Subcutaneous abdominal adipose tissue (tissue), 5 donors: ENCODE measurements around the gene IL31.

Source experiments
- H3K27ac ChIP-seq: one replicate; pipeline ENCODE4 v1.7.0; 2013; ENCODE audit warnings: low read depth, mild to moderate bottlenecking, inconsistent platforms, low read length, moderate library complexity
- H3K27me3 ChIP-seq, 5 donors: one replicate each; pipeline ENCODE4 v1.7.0; 2013; ENCODE audit warnings: low read length in 5 of 5, inconsistent platforms in 1 of 5; ENCODE audit not compliant: control insufficient read depth in 5 of 5, insufficient read depth in 4 of 5
- H3K36me3 ChIP-seq, 5 donors: one replicate each; pipeline ENCODE4 v1.7.0; 2013; ENCODE audit warnings: low read length in 5 of 5; ENCODE audit not compliant: control insufficient read depth in 5 of 5, insufficient read depth in 5 of 5
- H3K4me1 ChIP-seq, 5 donors: one replicate each; pipeline ENCODE4 v1.7.0; 2013; ENCODE audit warnings: low read length in 5 of 5, mild to moderate bottlenecking in 3 of 5, moderate library complexity in 1 of 5; ENCODE audit not compliant: control insufficient read depth in 5 of 5, insufficient read depth in 5 of 5
- H3K4me3 ChIP-seq, 5 donors: one replicate each; pipeline ENCODE4 v1.7.0; 2013; ENCODE audit warnings: low read length in 5 of 5, low read depth in 1 of 5
- H3K9ac ChIP-seq, 5 donors: one replicate each; pipeline ENCODE4 v1.7.0; 2013; ENCODE audit warnings: low read length in 5 of 5, mild to moderate bottlenecking in 4 of 5, moderate library complexity in 3 of 5
- H3K9me3 ChIP-seq, 5 donors: one replicate each; pipeline ENCODE4 v1.7.0; 2013; ENCODE audit warnings: low read length in 5 of 5; ENCODE audit not compliant: control insufficient read depth in 5 of 5
- donor health status: healthy.
- donor health status: healthy.
- donor health status: healthy.
- donor health status: healthy.
- donor health status: healthy.

The IL31 gene

GRCh38 chr12:122195405-122195804, 21.4 kb upstream of the IL31 start:
- H3K9ac ChIP-seq, result no peak overlapping the region
- H3K4me3 ChIP-seq, result no peak overlapping the region
- peaks cover 0 to 5% (median 0%) of the 10 kb centered on the region in 5 donors for H3K9me3 ChIP-seq
- peaks cover under 1 to 19% (median 10%) of the 10 kb centered on the region in 5 donors for H3K27me3 ChIP-seq
- no peaks in the 10 kb centered on the region for H3K4me1 ChIP-seq
- no peaks in the 10 kb centered on the region for H3K36me3 ChIP-seq
- H3K27ac ChIP-seq, result no peak overlapping the region

GRCh38 chr12:122194804-122195203, 20.8 kb upstream of the IL31 start:
- no peaks in the 10 kb centered on the region for H3K36me3 ChIP-seq
- peaks cover 4 to 19% (median 8%) of the 10 kb centered on the region in 5 donors for H3K27me3 ChIP-seq
- H3K9ac ChIP-seq, result no peak overlapping the region
- H3K4me3 ChIP-seq, result no peak overlapping the region
- no peaks in the 10 kb centered on the region for H3K4me1 ChIP-seq
- H3K9me3 ChIP-seq, result peaks cover 0 to 5% (median 0%) of the 10 kb centered on the region in 5 donors
- H3K27ac ChIP-seq, result no peak overlapping the region

- no peaks in the 10 kb centered on the region for H3K36me3 ChIP-seq
- peaks cover 4 to 18% (median 5%) of the 10 kb centered on the region in 5 donors for H3K27me3 ChIP-seq
- H3K27ac ChIP-seq, result no peak overlapping the region
- H3K4me1 ChIP-seq, result no peaks in the 10 kb centered on the region
- no peak overlapping the region for H3K9ac ChIP-seq
- H3K9me3 ChIP-seq, result peaks cover 0 to 5% (median 0%) of the 10 kb centered on the region in 5 donors
- H3K4me3 ChIP-seq, result no peak overlapping the region
These were observed 18.4 kb upstream of the IL31 start for GRCh38 chr12:122192441-122192840.

GRCh38 chr12:122190842-122191668, 17.0 kb upstream of the IL31 start:
- no peak overlapping the region for H3K4me3 ChIP-seq
- H3K36me3 ChIP-seq, result no peaks in the 10 kb centered on the region
- H3K9me3 ChIP-seq, result peaks cover 0 to 5% (median 0%) of the 10 kb centered on the region in 5 donors
- no peak overlapping the region for H3K27ac ChIP-seq
- no peak overlapping the region for H3K9ac ChIP-seq
- no peaks in the 10 kb centered on the region for H3K4me1 ChIP-seq
- H3K27me3 ChIP-seq, result peaks cover 4 to 14% (median 5%) of the 10 kb centered on the region in 5 donors

- Histone ChIP-seq H3K4me3 (no peak overlapping the region), H3K9ac (no peak overlapping the region), H3K36me3 (no peaks in the 10 kb centered on the region), H3K9me3 (no peaks in the 10 kb centered on the region), H3K27ac (no peak overlapping the region), H3K4me1 (no peaks in the 10 kb centered on the region), H3K27me3 (peaks cover 4 to 14% (median 5%) of the 10 kb centered on the region in 5 donors)
These were observed 15.8 kb upstream of the IL31 start for GRCh38 chr12:122189626-122190475.

- H3K4me3 ChIP-seq, result no peak overlapping the region
- H3K9me3 ChIP-seq, result no peaks in the 10 kb centered on the region
- peaks cover 0 to 11% (median 5%) of the 10 kb centered on the region in 5 donors for H3K27me3 ChIP-seq
- H3K9ac ChIP-seq, result no peak overlapping the region
- peaks cover 0 to 10% (median 5%) of the 10 kb centered on the region in 5 donors for H3K4me1 ChIP-seq
- H3K27ac ChIP-seq, result no peak overlapping the region
- no peaks in the 10 kb centered on the region for H3K36me3 ChIP-seq
These were observed 13.4 kb upstream of the IL31 start for GRCh38 chr12:122187466-122187865.

GRCh38 chr12:122185494-122186082, 11.6 kb upstream of the IL31 start:
- Histone ChIP-seq H3K9me3 (no peaks in the 10 kb centered on the region), H3K27ac (no peak overlapping the region), H3K4me1 (peaks cover 0 to 10% (median 5%) of the 10 kb centered on the region in 5 donors), H3K4me3 (no peak overlapping the region), H3K36me3 (no peaks in the 10 kb centered on the region), H3K9ac (no peak overlapping the region), H3K27me3 (peaks cover 0 to 9% (median 5%) of the 10 kb centered on the region in 5 donors)

GRCh38 chr12:122185079-122185478, 11.1 kb upstream of the IL31 start:
- no peak overlapping the region for H3K9ac ChIP-seq
- peaks cover 0 to 5% (median 5%) of the 10 kb centered on the region in 5 donors for H3K27me3 ChIP-seq
- H3K27ac ChIP-seq, result no peak overlapping the region
- H3K36me3 ChIP-seq, result no peaks in the 10 kb centered on the region
- peaks cover 0 to 10% (median 5%) of the 10 kb centered on the region in 5 donors for H3K4me1 ChIP-seq
- H3K9me3 ChIP-seq, result no peaks in the 10 kb centered on the region
- no peak overlapping the region for H3K4me3 ChIP-seq

- peaks cover 0 to 3% (median 0%) of the 10 kb centered on the region in 5 donors for H3K27me3 ChIP-seq
- no peak overlapping the region for H3K27ac ChIP-seq
- no peak overlapping the region for H3K4me3 ChIP-seq
- H3K4me1 ChIP-seq, result peaks cover 0 to 10% (median 5%) of the 10 kb centered on the region in 5 donors
- no peaks in the 10 kb centered on the region for H3K36me3 ChIP-seq
- no peaks in the 10 kb centered on the region for H3K9me3 ChIP-seq
- H3K9ac ChIP-seq, result no peak overlapping the region
These were observed 10.5 kb upstream of the IL31 start for GRCh38 chr12:122184517-122184916.
